ENCODE results near the gene SAMD3. TPM values are rescaled to one million over a fixed set of nuclear protein-coding genes. Genes with fewer than 3 reads are reported as not detected.

The SAMD3 gene
- total RNA-seq, 1 experiment from 2014 or later: not detected

DNA sequence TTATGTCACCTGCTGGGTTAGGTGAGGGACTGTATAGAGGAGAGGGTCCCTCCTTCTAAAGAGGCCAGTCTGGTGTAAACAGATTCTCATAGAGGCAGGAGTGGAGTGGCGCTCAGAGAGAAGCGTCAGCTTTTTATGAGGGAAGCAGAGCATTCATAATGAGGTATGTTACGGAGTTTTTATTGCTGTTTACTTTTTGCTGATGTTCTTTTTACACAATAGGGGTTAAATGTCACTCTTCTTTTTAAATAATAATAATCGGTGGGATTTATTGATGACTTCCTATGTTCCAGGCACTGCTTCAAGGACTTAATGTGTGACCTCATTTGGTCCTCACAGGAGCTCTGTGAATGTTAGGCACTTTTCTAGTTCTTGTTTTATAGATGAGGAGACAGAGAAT lies 124.4 kb downstream of the SAMD3 start:
- Histone ChIP-seq H4K20me1 (ENCODE audit: insufficient read depth) (no peaks in the 10 kb centered on the region), H3K36me3 (ENCODE audit: low read depth) (no peaks in the 10 kb centered on the region), H3K4me3 (no peak overlapping the region), H2AFZ (no peak overlapping the region), H3K27ac (no peak overlapping the region), H3K9me2 (ENCODE audit: insufficient read depth) (no peaks in the 10 kb centered on the region), H3F3A (ENCODE audit: insufficient read depth, low read depth) (no peaks in the 10 kb centered on the region), H3K27me3 (ENCODE audit: insufficient read depth, low read depth) (no peaks in the 10 kb centered on the region), H3K9me3 (ENCODE audit: insufficient read depth, low read depth) (no peaks in the 10 kb centered on the region), H3K79me2 (ENCODE audit: low read depth) (no peaks in the 10 kb centered on the region), H3K4me1 (replicated peaks; ENCODE audit: insufficient read depth) (no peaks in the 10 kb centered on the region), H3K4me2 (no peak overlapping the region)
- no TSS peak for BruUV-seq (replicated peaks)
- ChIA-PET POLR2A (ENCODE audit: unreplicated experiment) (no interaction called here), CTCF (no interaction called here)
- no peak for DNase-seq
- intact Hi-C loops (cut with micrococcal nuclease; ENCODE audit: unreplicated experiment): no loop called here
- TF ChIP-seq, protein P1, sequence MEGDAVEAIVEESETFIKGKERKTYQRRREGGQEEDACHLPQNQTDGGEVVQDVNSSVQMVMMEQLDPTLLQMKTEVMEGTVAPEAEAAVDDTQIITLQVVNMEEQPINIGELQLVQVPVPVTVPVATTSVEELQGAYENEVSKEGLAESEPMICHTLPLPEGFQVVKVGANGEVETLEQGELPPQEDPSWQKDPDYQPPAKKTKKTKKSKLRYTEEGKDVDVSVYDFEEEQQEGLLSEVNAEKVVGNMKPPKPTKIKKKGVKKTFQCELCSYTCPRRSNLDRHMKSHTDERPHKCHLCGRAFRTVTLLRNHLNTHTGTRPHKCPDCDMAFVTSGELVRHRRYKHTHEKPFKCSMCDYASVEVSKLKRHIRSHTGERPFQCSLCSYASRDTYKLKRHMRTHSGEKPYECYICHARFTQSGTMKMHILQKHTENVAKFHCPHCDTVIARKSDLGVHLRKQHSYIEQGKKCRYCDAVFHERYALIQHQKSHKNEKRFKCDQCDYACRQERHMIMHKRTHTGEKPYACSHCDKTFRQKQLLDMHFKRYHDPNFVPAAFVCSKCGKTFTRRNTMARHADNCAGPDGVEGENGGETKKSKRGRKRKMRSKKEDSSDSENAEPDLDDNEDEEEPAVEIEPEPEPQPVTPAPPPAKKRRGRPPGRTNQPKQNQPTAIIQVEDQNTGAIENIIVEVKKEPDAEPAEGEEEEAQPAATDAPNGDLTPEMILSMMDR (conservative IDR thresholded peaks at IDR 0.05): no peak
- TF ChIP-seq EZH2 (IDR thresholded peaks at IDR 0.05; ENCODE audit: low read depth): no peak

Other genes starting within 250 kb of the SAMD3 start
- 6.1 and 9.8 TPM in 2 replicates for gene L3MBTL3, start 204.4 kb downstream of the SAMD3 start, total RNA-seq (2021)
- not detected in 2 replicates for gene TMEM200A, start 143.1 kb upstream of the SAMD3 start, total RNA-seq (2021)